ENCODE data around the gene LIN7B. TPM values are rescaled to one million over a fixed set of nuclear protein-coding genes. Genes with fewer than 3 reads are reported as not detected.

The LIN7B gene
- total and polyA plus RNA-seq, 2 experiments from 2014 or later: 1.2 to 10.5 TPM

DNA sequence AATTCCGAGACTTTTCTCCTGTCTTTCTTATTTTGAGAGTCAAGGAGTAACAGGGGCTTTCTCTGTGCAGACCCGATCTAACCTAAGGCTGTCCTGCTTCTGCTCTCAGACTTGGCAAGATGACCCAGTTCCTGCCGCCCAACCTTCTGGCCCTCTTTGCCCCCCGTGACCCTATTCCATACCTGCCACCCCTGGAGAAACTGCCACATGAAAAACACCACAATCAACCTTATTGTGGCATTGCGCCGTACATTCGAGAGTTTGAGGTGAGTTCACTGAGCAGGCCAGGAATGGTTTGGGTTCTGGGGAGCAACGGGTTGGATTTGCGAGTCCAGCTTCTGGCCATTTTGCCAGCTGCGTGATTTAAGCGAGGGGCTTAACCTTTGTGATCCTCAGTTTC is 27.9 kb upstream of the LIN7B start (continued):
- TF ChIP-seq, protein P1, sequence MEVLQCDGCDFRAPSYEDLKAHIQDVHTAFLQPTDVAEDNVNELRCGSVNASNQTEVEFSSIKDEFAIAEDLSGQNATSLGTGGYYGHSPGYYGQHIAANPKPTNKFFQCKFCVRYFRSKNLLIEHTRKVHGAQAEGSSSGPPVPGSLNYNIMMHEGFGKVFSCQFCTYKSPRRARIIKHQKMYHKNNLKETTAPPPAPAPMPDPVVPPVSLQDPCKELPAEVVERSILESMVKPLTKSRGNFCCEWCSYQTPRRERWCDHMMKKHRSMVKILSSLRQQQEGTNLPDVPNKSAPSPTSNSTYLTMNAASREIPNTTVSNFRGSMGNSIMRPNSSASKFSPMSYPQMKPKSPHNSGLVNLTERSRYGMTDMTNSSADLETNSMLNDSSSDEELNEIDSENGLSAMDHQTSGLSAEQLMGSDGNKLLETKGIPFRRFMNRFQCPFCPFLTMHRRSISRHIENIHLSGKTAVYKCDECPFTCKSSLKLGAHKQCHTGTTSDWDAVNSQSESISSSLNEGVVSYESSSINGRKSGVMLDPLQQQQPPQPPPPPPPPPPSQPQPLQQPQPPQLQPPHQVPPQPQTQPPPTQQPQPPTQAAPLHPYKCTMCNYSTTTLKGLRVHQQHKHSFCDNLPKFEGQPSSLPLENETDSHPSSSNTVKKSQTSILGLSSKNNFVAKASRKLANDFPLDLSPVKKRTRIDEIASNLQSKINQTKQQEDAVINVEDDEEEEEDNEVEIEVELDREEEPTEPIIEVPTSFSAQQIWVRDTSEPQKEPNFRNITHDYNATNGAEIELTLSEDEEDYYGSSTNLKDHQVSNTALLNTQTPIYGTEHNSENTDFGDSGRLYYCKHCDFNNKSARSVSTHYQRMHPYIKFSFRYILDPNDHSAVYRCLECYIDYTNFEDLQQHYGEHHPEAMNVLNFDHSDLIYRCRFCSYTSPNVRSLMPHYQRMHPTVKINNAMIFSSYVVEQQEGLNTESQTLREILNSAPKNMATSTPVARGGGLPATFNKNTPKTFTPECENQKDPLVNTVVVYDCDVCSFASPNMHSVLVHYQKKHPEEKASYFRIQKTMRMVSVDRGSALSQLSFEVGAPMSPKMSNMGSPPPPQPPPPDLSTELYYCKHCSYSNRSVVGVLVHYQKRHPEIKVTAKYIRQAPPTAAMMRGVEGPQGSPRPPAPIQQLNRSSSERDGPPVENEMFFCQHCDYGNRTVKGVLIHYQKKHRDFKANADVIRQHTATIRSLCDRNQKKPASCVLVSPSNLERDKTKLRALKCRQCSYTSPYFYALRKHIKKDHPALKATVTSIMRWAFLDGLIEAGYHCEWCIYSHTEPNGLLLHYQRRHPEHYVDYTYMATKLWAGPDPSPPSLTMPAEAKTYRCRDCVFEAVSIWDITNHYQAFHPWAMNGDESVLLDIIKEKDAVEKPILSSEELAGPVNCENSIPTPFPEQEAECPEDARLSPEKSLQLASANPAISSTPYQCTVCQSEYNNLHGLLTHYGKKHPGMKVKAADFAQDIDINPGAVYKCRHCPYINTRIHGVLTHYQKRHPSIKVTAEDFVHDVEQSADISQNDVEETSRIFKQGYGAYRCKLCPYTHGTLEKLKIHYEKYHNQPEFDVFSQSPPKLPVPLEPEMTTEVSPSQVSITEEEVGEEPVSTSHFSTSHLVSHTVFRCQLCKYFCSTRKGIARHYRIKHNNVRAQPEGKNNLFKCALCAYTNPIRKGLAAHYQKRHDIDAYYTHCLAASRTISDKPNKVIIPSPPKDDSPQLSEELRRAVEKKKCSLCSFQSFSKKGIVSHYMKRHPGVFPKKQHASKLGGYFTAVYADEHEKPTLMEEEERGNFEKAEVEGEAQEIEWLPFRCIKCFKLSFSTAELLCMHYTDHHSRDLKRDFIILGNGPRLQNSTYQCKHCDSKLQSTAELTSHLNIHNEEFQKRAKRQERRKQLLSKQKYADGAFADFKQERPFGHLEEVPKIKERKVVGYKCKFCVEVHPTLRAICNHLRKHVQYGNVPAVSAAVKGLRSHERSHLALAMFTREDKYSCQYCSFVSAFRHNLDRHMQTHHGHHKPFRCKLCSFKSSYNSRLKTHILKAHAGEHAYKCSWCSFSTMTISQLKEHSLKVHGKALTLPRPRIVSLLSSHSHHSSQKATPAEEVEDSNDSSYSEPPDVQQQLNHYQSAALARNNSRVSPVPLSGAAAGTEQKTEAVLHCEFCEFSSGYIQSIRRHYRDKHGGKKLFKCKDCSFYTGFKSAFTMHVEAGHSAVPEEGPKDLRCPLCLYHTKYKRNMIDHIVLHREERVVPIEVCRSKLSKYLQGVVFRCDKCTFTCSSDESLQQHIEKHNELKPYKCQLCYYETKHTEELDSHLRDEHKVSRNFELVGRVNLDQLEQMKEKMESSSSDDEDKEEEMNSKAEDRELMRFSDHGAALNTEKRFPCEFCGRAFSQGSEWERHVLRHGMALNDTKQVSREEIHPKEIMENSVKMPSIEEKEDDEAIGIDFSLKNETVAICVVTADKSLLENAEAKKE (CRISPR knock-in tag; IDR thresholded peaks at IDR 0.05): no peak
- TF ChIP-seq EZH2phosphoT487 (IDR thresholded peaks at IDR 0.05; ENCODE audit: unreplicated experiment) (no peak), NANOG (IDR thresholded peaks at IDR 0.05; ENCODE audit: borderline replicate concordance) (no peak)

DNA sequence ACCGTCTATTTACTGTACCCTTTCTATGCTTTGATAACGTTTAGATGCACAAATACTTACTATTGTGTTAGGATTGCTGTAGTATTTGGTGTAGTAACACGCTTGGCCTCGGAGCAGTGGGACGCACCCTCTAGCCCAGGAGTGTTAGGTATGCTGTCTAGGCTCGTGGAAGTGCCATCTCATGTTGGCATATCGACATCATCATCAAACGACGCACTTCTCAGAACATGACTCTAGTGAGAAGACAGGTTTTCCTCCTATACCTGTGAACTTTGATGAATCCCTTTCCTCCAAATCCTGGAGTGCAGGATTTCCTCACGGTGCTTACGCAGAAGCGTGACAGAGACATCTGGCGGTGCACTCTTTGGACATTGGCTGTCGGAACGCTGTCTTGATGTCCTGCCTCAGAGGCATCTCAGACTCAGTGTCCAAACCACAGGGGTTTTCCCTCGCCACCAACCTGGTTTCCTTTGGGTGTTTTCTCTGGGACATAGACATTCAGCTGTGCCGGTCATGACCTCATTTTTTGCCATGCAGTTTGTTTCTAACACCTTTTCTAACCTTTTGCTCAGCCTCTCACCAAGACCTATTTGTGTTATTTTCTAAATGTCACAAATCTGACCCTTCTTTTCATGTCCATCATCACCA is 22.7 kb upstream of the LIN7B start:
- H3K9me2 ChIP-seq (ENCODE audit: insufficient read depth): no peaks in the 10 kb centered on the region
- DNase-seq (ENCODE audit: low spot score) (no peak), ATAC-seq (no peak)
- H3K4me1 ChIP-seq (ENCODE audit: insufficient read depth): peaks cover 3% of the 10 kb centered on the region
- H3K4me3 ChIP-seq: no peak overlapping the region
- peaks cover 7% of the 10 kb centered on the region for H3K4me1 Mint-ChIP-seq
- peaks cover 41% of the 10 kb centered on the region for H3K36me3 ChIP-seq (ENCODE audit: insufficient read depth)
- H4K20me1 ChIP-seq (replicated peaks; ENCODE audit: insufficient read depth): peaks cover 56% of the 10 kb centered on the region
- H3F3A ChIP-seq (replicated peaks; ENCODE audit: low read depth): peaks cover 48% of the 10 kb centered on the region
- H3K27me3 Mint-ChIP-seq (ENCODE audit: insufficient read depth, low read depth, poor library complexity): peaks cover 4% of the 10 kb centered on the region
- no peaks in the 10 kb centered on the region for H3K9me3 Mint-ChIP-seq
- no peak overlapping the region for H3K4me2 ChIP-seq
- no peak overlapping the region for H3K27ac ChIP-seq (ENCODE audit: low read depth)
- H3K36me3 Mint-ChIP-seq (ENCODE audit: low read depth): peaks cover 88% of the 10 kb centered on the region
- H2AFZ ChIP-seq: no peak overlapping the region
- H3K27me3 ChIP-seq (ENCODE audit: insufficient read depth): no peaks in the 10 kb centered on the region
- H3K79me2 ChIP-seq (replicated peaks; ENCODE audit: insufficient read depth): peaks cover 90% of the 10 kb centered on the region
- no peak overlapping the region for H3K27ac Mint-ChIP-seq
- no peak overlapping the region for H3K4me3 Mint-ChIP-seq
- TF ChIP-seq EZH2 (IDR thresholded peaks at IDR 0.05; ENCODE audit: low read depth, unreplicated experiment) (no peak), CREB1 (CRISPR knock-in tag; IDR thresholded peaks at IDR 0.05; ENCODE audit: low read depth) (no peak), POLR2AphosphoS5 (IDR thresholded peaks at IDR 0.05; ENCODE audit: low read depth) (no peak), NANOG (IDR thresholded peaks at IDR 0.05; ENCODE audit: borderline replicate concordance) (no peak), JUNB (IDR thresholded peaks at IDR 0.05; ENCODE audit: unreplicated experiment) (no peak), ZNF331 (CRISPR knock-in tag; IDR thresholded peaks at IDR 0.05; ENCODE audit: low read depth) (no peak), ZNF114 (CRISPR knock-in tag; IDR thresholded peaks at IDR 0.05) (no peak), STAT1 (IDR thresholded peaks at IDR 0.05; ENCODE audit: unreplicated experiment) (no peak), EZH2phosphoT487 (IDR thresholded peaks at IDR 0.05; ENCODE audit: unreplicated experiment) (no peak)
- TF ChIP-seq, protein P2, sequence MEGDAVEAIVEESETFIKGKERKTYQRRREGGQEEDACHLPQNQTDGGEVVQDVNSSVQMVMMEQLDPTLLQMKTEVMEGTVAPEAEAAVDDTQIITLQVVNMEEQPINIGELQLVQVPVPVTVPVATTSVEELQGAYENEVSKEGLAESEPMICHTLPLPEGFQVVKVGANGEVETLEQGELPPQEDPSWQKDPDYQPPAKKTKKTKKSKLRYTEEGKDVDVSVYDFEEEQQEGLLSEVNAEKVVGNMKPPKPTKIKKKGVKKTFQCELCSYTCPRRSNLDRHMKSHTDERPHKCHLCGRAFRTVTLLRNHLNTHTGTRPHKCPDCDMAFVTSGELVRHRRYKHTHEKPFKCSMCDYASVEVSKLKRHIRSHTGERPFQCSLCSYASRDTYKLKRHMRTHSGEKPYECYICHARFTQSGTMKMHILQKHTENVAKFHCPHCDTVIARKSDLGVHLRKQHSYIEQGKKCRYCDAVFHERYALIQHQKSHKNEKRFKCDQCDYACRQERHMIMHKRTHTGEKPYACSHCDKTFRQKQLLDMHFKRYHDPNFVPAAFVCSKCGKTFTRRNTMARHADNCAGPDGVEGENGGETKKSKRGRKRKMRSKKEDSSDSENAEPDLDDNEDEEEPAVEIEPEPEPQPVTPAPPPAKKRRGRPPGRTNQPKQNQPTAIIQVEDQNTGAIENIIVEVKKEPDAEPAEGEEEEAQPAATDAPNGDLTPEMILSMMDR (conservative IDR thresholded peaks at IDR 0.05; ENCODE audit: low read depth in 2 of 2): no peak
- TF ChIP-seq, protein P3, sequence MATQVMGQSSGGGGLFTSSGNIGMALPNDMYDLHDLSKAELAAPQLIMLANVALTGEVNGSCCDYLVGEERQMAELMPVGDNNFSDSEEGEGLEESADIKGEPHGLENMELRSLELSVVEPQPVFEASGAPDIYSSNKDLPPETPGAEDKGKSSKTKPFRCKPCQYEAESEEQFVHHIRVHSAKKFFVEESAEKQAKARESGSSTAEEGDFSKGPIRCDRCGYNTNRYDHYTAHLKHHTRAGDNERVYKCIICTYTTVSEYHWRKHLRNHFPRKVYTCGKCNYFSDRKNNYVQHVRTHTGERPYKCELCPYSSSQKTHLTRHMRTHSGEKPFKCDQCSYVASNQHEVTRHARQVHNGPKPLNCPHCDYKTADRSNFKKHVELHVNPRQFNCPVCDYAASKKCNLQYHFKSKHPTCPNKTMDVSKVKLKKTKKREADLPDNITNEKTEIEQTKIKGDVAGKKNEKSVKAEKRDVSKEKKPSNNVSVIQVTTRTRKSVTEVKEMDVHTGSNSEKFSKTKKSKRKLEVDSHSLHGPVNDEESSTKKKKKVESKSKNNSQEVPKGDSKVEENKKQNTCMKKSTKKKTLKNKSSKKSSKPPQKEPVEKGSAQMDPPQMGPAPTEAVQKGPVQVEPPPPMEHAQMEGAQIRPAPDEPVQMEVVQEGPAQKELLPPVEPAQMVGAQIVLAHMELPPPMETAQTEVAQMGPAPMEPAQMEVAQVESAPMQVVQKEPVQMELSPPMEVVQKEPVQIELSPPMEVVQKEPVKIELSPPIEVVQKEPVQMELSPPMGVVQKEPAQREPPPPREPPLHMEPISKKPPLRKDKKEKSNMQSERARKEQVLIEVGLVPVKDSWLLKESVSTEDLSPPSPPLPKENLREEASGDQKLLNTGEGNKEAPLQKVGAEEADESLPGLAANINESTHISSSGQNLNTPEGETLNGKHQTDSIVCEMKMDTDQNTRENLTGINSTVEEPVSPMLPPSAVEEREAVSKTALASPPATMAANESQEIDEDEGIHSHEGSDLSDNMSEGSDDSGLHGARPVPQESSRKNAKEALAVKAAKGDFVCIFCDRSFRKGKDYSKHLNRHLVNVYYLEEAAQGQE (IDR thresholded peaks at IDR 0.05; ENCODE audit: unreplicated experiment): no peak
- TF ChIP-seq, protein P4, sequence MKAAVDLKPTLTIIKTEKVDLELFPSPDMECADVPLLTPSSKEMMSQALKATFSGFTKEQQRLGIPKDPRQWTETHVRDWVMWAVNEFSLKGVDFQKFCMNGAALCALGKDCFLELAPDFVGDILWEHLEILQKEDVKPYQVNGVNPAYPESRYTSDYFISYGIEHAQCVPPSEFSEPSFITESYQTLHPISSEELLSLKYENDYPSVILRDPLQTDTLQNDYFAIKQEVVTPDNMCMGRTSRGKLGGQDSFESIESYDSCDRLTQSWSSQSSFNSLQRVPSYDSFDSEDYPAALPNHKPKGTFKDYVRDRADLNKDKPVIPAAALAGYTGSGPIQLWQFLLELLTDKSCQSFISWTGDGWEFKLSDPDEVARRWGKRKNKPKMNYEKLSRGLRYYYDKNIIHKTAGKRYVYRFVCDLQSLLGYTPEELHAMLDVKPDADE (IDR thresholded peaks at IDR 0.05): no peak

Data from GM23338 (cell line).